Measurements from ENCODE around the gene EFNA5. TPM values are rescaled to one million over a fixed set of nuclear protein-coding genes. Genes with fewer than 3 reads are reported as not detected.

Gene EFNA5
- total and polyA plus RNA-seq, 10 of the 15 experiments (the other 5 are each of a cell fraction or from before 2014, with no cell fraction given), result 0.19 to 12.6 (median 3.9) TPM

DNA sequence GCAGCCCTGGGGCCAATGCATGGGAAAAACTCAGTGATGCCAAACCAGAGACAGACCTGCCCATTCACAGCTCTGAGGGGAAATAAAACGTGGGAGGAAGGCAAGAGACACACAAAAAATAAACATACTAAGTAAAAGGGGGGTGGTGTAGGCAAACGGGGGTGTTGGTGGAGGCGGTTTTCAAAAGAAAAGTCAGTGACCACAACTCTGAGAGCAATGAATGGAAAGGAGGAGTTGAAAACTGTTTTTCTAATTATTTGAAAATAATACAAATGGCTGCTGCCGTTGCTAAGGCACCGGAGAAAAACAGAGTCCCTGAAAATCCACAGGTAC is 293.5 kb downstream of the EFNA5 start:
- TF ChIP-seq RELA (IDR thresholded peaks at IDR 0.05; ENCODE audit: borderline replicate concordance, partially characterized antibody) (no peak), CHD1 (IDR thresholded peaks at IDR 0.05; ENCODE audit: low read depth, low read length) (no peak), NFYA (IDR thresholded peaks at IDR 0.05; ENCODE audit: borderline replicate concordance, low read depth, low read length) (no peak), MYC (IDR thresholded peaks at IDR 0.05; ENCODE audit: insufficient read depth, insufficient read length, insufficient replicate concordance, low read length, severe bottlenecking) (no peak), PAX8 (IDR thresholded peaks at IDR 0.05) (no peak)
- TF ChIP-seq, protein P1, sequence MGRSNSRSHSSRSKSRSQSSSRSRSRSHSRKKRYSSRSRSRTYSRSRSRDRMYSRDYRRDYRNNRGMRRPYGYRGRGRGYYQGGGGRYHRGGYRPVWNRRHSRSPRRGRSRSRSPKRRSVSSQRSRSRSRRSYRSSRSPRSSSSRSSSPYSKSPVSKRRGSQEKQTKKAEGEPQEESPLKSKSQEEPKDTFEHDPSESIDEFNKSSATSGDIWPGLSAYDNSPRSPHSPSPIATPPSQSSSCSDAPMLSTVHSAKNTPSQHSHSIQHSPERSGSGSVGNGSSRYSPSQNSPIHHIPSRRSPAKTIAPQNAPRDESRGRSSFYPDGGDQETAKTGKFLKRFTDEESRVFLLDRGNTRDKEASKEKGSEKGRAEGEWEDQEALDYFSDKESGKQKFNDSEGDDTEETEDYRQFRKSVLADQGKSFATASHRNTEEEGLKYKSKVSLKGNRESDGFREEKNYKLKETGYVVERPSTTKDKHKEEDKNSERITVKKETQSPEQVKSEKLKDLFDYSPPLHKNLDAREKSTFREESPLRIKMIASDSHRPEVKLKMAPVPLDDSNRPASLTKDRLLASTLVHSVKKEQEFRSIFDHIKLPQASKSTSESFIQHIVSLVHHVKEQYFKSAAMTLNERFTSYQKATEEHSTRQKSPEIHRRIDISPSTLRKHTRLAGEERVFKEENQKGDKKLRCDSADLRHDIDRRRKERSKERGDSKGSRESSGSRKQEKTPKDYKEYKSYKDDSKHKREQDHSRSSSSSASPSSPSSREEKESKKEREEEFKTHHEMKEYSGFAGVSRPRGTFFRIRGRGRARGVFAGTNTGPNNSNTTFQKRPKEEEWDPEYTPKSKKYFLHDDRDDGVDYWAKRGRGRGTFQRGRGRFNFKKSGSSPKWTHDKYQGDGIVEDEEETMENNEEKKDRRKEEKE (IDR thresholded peaks at IDR 0.05), result no peak
- in situ Hi-C loops (cut with MboI), result no loop called here
- no peaks in the 10 kb centered on the region for H4K20me1 ChIP-seq (ENCODE audit: control insufficient read depth, insufficient read depth)
- WGBS (ENCODE audit: insufficient coverage, insufficient replicate concordance, low lambda C conversion rate, missing lambda C conversion rate), result 50% methylated on average over 5 of the region's 5 CpGs
- H3K4me3 ChIP-seq, result no peak overlapping the region
- H3K4me2 ChIP-seq (ENCODE audit: control insufficient read depth, insufficient read depth), result no peak overlapping the region
- no peak overlapping the region for H2AFZ ChIP-seq (ENCODE audit: control insufficient read depth, low read depth, low read length)
- no peak overlapping the region for H3K9ac ChIP-seq (ENCODE audit: control insufficient read depth, insufficient read depth, low read length)
- no peaks in the 10 kb centered on the region; the same call in 2 of the 3 replicates for H3K9me3 ChIP-seq (replicated peaks; ENCODE audit: control insufficient read depth, insufficient read depth, low read length)
- no peak overlapping the region for H3K27ac ChIP-seq (ENCODE audit: control insufficient read depth, insufficient read depth)
- CTCF ChIA-PET, result no interaction called here
- RAD21 ChIA-PET (ENCODE audit: unreplicated experiment), result no interaction called here
- no peaks in the 10 kb centered on the region for H3K79me2 ChIP-seq (ENCODE audit: control insufficient read depth, insufficient read depth, low read length)
- SMC1A ChIA-PET (ENCODE audit: uncharacterized antibody, unreplicated experiment), result interaction anchor here (0.9 to 3.7 kb wide), 3 partner anchors 8 to 194 kb away, joined by 3 to 13 read pairs (median 3); no protein-coding TSS in a partner anchor
- intact Hi-C loops (cut with micrococcal nuclease; ENCODE audit: unreplicated experiment), result no loop called here
- ATAC-seq, result no peak
- no peaks in the 10 kb centered on the region for H3K27me3 ChIP-seq (replicated peaks in 1 of 2; ENCODE audit: control insufficient read depth in 2 of 2, insufficient read depth in 2 of 2, low read length in 1 of 2)
- no TSS peak for BruUV-seq (replicated peaks)
- no peak for FAIRE-seq
- no peak for DNase-seq (ENCODE audit: low read depth, low spot score)
- H3K4me1 ChIP-seq (ENCODE audit: control insufficient read depth, insufficient read depth, low read length), result no peaks in the 10 kb centered on the region
- POLR2A ChIA-PET, result no interaction called here
- H3K36me3 ChIP-seq (ENCODE audit: control insufficient read depth in 2 of 2, insufficient read depth in 2 of 2, low read length in 1 of 2), result no peaks in the 10 kb centered on the region
